Measurements from ENCODE around the gene RAB3GAP1. TPM values are rescaled to one million over a fixed set of nuclear protein-coding genes. Genes with fewer than 3 reads are reported as not detected.

The RAB3GAP1 gene
- total RNA-seq, 1 experiment from 2014 or later, result 38.9 TPM

- Histone ChIP-seq H3K36me3 (ENCODE audit: insufficient read depth, low read length, poor library complexity, severe bottlenecking) (no peaks in the 10 kb centered on the region), H3K4me3 (ENCODE audit: low read depth, low read length, poor library complexity, severe bottlenecking) (no peak overlapping the region), H3K4me1 (ENCODE audit: insufficient read depth, low read length, poor library complexity, severe bottlenecking) (no peaks in the 10 kb centered on the region), H3K9me3 (ENCODE audit: low read depth, low read length, poor library complexity, severe bottlenecking) (no peaks in the 10 kb centered on the region), H3K27me3 (replicated peaks; ENCODE audit: insufficient read depth, low read depth, low read length, poor library complexity) (no peaks in the 10 kb centered on the region), H3K27ac (ENCODE audit: low read depth, low read length, poor library complexity, severe bottlenecking) (no peak overlapping the region)
- no peak for TF ChIP-seq EZH2 (IDR thresholded peaks at IDR 0.05; ENCODE audit: borderline replicate concordance, low read depth, low read length, poor library complexity, severe bottlenecking)
- TF ChIP-seq CTCF (conservative IDR thresholded peaks at IDR 0.05; ENCODE audit: low read depth, low read length), result no peak
- no TSS peak for BruUV-seq (replicated peaks)
- ChIA-PET CTCF (no interaction called here), POLR2A (ENCODE audit: low non-redundant PET) (no interaction called here)
- DNase-seq (ENCODE audit: low spot score), result no peak
- intact Hi-C loops (cut with micrococcal nuclease; ENCODE audit: unreplicated experiment), result no loop called here
Measured at GRCh38 chr2:135048122-135048521, 4.0 kb upstream of the RAB3GAP1 start.

- no peak for TF ChIP-seq CTCF (conservative IDR thresholded peaks at IDR 0.05; ENCODE audit: low read depth, low read length)
- H3K4me1 ChIP-seq (ENCODE audit: insufficient read depth, low read length, poor library complexity, severe bottlenecking), result peaks cover 19% of the 10 kb centered on the region
- CTCF ChIA-PET, result interaction anchor here (0.7 kb wide), 1 partner anchor 764 kb away, joined by 4 read pairs; no protein-coding TSS in a partner anchor
- no peak overlapping the region for H3K4me3 ChIP-seq (ENCODE audit: low read depth, low read length, poor library complexity, severe bottlenecking)
- no peaks in the 10 kb centered on the region for H3K9me3 ChIP-seq (ENCODE audit: low read depth, low read length, poor library complexity, severe bottlenecking)
- no peak overlapping the region for H3K27ac ChIP-seq (ENCODE audit: low read depth, low read length, poor library complexity, severe bottlenecking)
- no peaks in the 10 kb centered on the region for H3K27me3 ChIP-seq (replicated peaks; ENCODE audit: insufficient read depth, low read depth, low read length, poor library complexity)
- intact Hi-C loops (cut with micrococcal nuclease; ENCODE audit: unreplicated experiment), result loop anchor here (5.0 kb wide), 1 partner anchor 482 kb away; the partner anchor contains the start of genes R3HDM1 and ZRANB3
- no TSS peak for BruUV-seq (replicated peaks)
- no peak for DNase-seq (ENCODE audit: low spot score)
- POLR2A ChIA-PET (ENCODE audit: low non-redundant PET), result no interaction called here
- no peaks in the 10 kb centered on the region for H3K36me3 ChIP-seq (ENCODE audit: insufficient read depth, low read length, poor library complexity, severe bottlenecking)
Measured at GRCh38 chr2:135050132-135050531, 2.0 kb upstream of the RAB3GAP1 start.

- CTCF ChIA-PET, result interaction anchor here (0.7 kb wide), 1 partner anchor 764 kb away, joined by 4 read pairs; no protein-coding TSS in a partner anchor
- intact Hi-C loops (cut with micrococcal nuclease; ENCODE audit: unreplicated experiment), result loop anchor here (5.0 kb wide), 1 partner anchor 482 kb away; the partner anchor contains the start of genes R3HDM1 and ZRANB3
- no TSS peak for BruUV-seq (replicated peaks)
Measured at GRCh38 chr2:135050684-135051083, 1.4 kb upstream of the RAB3GAP1 start.

More at GRCh38 chr2:135050684-135051083, 1.4 kb upstream of the RAB3GAP1 start:
- no peak for DNase-seq (ENCODE audit: low spot score)
- Histone ChIP-seq H3K4me1 (ENCODE audit: insufficient read depth, low read length, poor library complexity, severe bottlenecking) (peaks cover 20% of the 10 kb centered on the region), H3K27ac (ENCODE audit: low read depth, low read length, poor library complexity, severe bottlenecking) (no peak overlapping the region), H3K4me3 (ENCODE audit: low read depth, low read length, poor library complexity, severe bottlenecking) (no peak overlapping the region), H3K9me3 (ENCODE audit: low read depth, low read length, poor library complexity, severe bottlenecking) (no peaks in the 10 kb centered on the region), H3K27me3 (replicated peaks; ENCODE audit: insufficient read depth, low read depth, low read length, poor library complexity) (no peaks in the 10 kb centered on the region), H3K36me3 (ENCODE audit: insufficient read depth, low read length, poor library complexity, severe bottlenecking) (no peaks in the 10 kb centered on the region)
- POLR2A ChIA-PET (ENCODE audit: low non-redundant PET), result interaction anchor here (0.6 kb wide), 1 partner anchor 1856 kb away, joined by 3 read pairs; no protein-coding TSS in a partner anchor
- TF ChIP-seq EZH2 (IDR thresholded peaks at IDR 0.05; ENCODE audit: borderline replicate concordance, low read depth, low read length, poor library complexity, severe bottlenecking) (no peak), CTCF (conservative IDR thresholded peaks at IDR 0.05; ENCODE audit: low read depth, low read length) (no peak)
